PC-9 (cell line): ENCODE data around the gene PSORS1C1.
A peak's percentile ranks its signal among the peaks of the same experiment; 100 is the strongest.

Experiments used
- EZH2 ChIP-seq: fragments of 200-600 bp; sonication (generic); IDR thresholded peaks from 2 replicates; pipeline ENCODE4 v1.8.0; 2017; ENCODE audit warnings: antibody characterized with exemption, low read depth
- TF ChIP-seq, protein P1 (sequence below): fragments of 200-600 bp; sonication (generic); conservative IDR thresholded peaks from 2 replicates; pipeline ENCODE4 v1.6.1; 2017; ENCODE audit warnings: mixed run types, antibody characterized with exemption, mild to moderate bottlenecking, moderate library complexity

DNA sequence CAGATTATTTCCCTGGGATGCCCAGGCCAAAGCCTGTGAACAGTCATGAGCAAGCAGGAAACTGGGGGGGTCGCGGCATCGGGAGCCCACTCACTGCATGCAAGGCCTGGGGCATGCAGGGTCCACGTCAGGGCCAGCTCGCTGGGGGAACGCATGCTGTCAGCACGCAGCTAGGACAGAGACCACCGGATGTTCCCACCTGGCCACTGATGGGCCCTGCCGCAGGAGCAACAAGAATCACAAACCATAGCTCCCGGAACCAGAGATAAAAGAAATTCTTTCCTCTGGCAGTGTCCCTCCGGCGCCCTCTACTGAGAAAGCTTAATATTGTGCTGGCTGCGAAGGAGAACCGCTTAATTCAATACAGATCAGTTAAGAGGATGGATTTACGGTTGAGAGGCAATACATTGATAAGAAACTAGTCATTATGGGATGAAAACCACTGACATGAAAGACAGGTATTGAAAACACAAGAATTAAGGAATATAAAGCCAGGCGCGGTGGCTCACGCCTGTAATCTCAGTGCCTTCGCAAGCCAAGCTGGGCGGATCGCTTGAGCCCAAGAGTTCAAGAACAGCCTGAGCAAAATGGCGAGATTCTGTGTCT lies 34.8 kb upstream of the PSORS1C1 start:
- TF ChIP-seq, protein P1, sequence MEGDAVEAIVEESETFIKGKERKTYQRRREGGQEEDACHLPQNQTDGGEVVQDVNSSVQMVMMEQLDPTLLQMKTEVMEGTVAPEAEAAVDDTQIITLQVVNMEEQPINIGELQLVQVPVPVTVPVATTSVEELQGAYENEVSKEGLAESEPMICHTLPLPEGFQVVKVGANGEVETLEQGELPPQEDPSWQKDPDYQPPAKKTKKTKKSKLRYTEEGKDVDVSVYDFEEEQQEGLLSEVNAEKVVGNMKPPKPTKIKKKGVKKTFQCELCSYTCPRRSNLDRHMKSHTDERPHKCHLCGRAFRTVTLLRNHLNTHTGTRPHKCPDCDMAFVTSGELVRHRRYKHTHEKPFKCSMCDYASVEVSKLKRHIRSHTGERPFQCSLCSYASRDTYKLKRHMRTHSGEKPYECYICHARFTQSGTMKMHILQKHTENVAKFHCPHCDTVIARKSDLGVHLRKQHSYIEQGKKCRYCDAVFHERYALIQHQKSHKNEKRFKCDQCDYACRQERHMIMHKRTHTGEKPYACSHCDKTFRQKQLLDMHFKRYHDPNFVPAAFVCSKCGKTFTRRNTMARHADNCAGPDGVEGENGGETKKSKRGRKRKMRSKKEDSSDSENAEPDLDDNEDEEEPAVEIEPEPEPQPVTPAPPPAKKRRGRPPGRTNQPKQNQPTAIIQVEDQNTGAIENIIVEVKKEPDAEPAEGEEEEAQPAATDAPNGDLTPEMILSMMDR, result peak; percentile 90
- no peak for TF ChIP-seq EZH2
